NCI-H446 treated with DMSO at 0.1 percent for 48 hours (cell line): Measurements from ENCODE around the gene ARPC4.
"Not testable (repeated sequence)": the region's sequence is repeated elsewhere in the genome, so short reads cannot be mapped to it uniquely, and the experiment has no call there.

Source experiments
- DNase-seq: peaks from one replicate; lab custom pipeline; 2025; lab: John Stamatoyannopoulos, UW

ARPC4 gene

GRCh38 chr3:9825451-9826040, 32.7 kb downstream of the ARPC4 start:
- DNase-seq: no peak

GRCh38 chr3:9826815-9827573, 34.1 kb downstream of the ARPC4 start:
- DNase-seq: no peak

GRCh38 chr3:9828801-9829755, 36.2 kb downstream of the ARPC4 start:
- DNase-seq: no peak

GRCh38 chr3:9831253-9831652, 38.4 kb downstream of the ARPC4 start:
- DNase-seq: no peak

GRCh38 chr3:9833078-9833477, 40.2 kb downstream of the ARPC4 start:
- no peak for DNase-seq

GRCh38 chr3:9834520-9835380, 41.9 kb downstream of the ARPC4 start:
- no peak for DNase-seq

GRCh38 chr3:9837701-9838582, 45.1 kb downstream of the ARPC4 start:
- no peak for DNase-seq

- DNase-seq: no peak
Observed at GRCh38 chr3:9838856-9839255, 46.0 kb downstream of the ARPC4 start.

GRCh38 chr3:9841015-9841414, 48.1 kb downstream of the ARPC4 start:
- DNase-seq: no peak

GRCh38 chr3:9843715-9844438, 51.0 kb downstream of the ARPC4 start, which contains the start of gene RPUSD3:
TSS of gene RPUSD3 (minus strand) at chr3:9844008. CDS start at chr3:9843990, 18 bp downstream.
- peak; percentile 57 for DNase-seq

- no peak for DNase-seq
Observed at GRCh38 chr3:9846231-9846630, 53.3 kb downstream of the ARPC4 start.

GRCh38 chr3:9846931-9847488, 54.1 kb downstream of the ARPC4 start:
- no peak for DNase-seq

- not testable (repeated sequence) for DNase-seq
Observed at GRCh38 chr3:9847870-9848269, 55.0 kb downstream of the ARPC4 start.

- not testable (repeated sequence) for DNase-seq
Observed at GRCh38 chr3:9848860-9849259, 56.0 kb downstream of the ARPC4 start.

- not testable (repeated sequence) for DNase-seq
Observed at GRCh38 chr3:9851383-9851782, 58.5 kb downstream of the ARPC4 start.

- DNase-seq: not testable (repeated sequence)
Observed at GRCh38 chr3:9851926-9852325, 59.0 kb downstream of the ARPC4 start.

- no peak for DNase-seq
Observed at GRCh38 chr3:9852528-9852927, 59.6 kb downstream of the ARPC4 start.

GRCh38 chr3:9854291-9854940, 61.5 kb downstream of the ARPC4 start:
- not testable (repeated sequence) for DNase-seq

- no peak for DNase-seq
Observed at GRCh38 chr3:9855594-9855993, 62.7 kb downstream of the ARPC4 start.
